Heart left ventricle (tissue), 13 donors: ENCODE results near the gene NTSR2.

ENCODE experiments used
- CTCF ChIP-seq, 12 donors: fragments of 200-600 bp; sonication (generic) in 4 of 12; IDR thresholded peaks; one replicate each; pipeline versions ENCODE4 v1.5.0 to v1.8.0; 2018 to 2022; ENCODE audit warnings: antibody characterized with exemption in 12 of 12, mild to moderate bottlenecking in 5 of 12
- POLR2A ChIP-seq, 2 donors: fragments of 450-650 bp; IDR thresholded peaks; one replicate each; pipeline ENCODE4 v1.6.1; 2017; ENCODE audit warnings: antibody characterized with exemption in 2 of 2, mild to moderate bottlenecking in 2 of 2, moderate library complexity in 2 of 2
- donor health status: ischemic (EF 13 %, LVEDD 7.1; RV severe dilation, severe dysfunction).
- donor health status: DM: no; HTN: yes; CAD: no.
- donor health status: DM: no; HTN: no; CAD: no.
- donor health status: ischemic (EF 25% LVEDD 6.9; RV normal size, moderate dysfunction).
- donor health status: ischemic (EF 25% LVEDD 5.7; RV mildly dilated, moderate dysfunction).
- donor health status: ischemic (EF 35%, LVEDD 5.7; RV mildly dilated, moderate dysfunction).
- donor health status: nonischemic (EF 11% LVEDD 7.7; RV severe dilation, severe dysfunction).
- donor health status: DM: yes; HTN: yes; CAD: no.
- donor health status: PGD.
- donor health status: ischemic (EF 29% LVEDD 5.4; RV normal size, mild dysfunction).
- donor health status: nonischemic (EF 23%, LVEDD 6.1; RV moderate dilation, normal function).

GRCh38 chr2:11685906-11686470 lies 16.0 kb upstream of the NTSR2 start:
- TF ChIP-seq CTCF (IDR thresholded peaks at IDR 0.05) = no peak
- no peak for TF ChIP-seq POLR2A (IDR thresholded peaks at IDR 0.05)
